HG03103 (cell line): ENCODE data around the gene PRSS50.
"Not testable (repeated sequence)": the region's sequence is repeated elsewhere in the genome, so short reads cannot be mapped to it uniquely, and the experiment has no call there.

ENCODE experiments used
- ATAC-seq: cut with Tn5 transposase; IDR thresholded peaks from one replicate; pipeline ENCODE4 v1.9.1; 2021; ENCODE audit warnings: low read depth; ENCODE audit not compliant: unreplicated experiment

Gene PRSS50

GRCh38 chr3:46709721-46710120 is 7.9 kb downstream of the PRSS50 start:
- no peak for ATAC-seq

GRCh38 chr3:46709157-46709654 is 8.5 kb downstream of the PRSS50 start:
- ATAC-seq, result no peak

GRCh38 chr3:46708401-46709156 is 9.1 kb downstream of the PRSS50 start:
- no peak for ATAC-seq

GRCh38 chr3:46707601-46708011 is 10.1 kb downstream of the PRSS50 start:
- no peak for ATAC-seq

- ATAC-seq, result no peak
These were observed 10.7 kb downstream of the PRSS50 start for GRCh38 chr3:46706771-46707582.

GRCh38 chr3:46705751-46706552 is 11.7 kb downstream of the PRSS50 start:
- no peak for ATAC-seq

- no peak for ATAC-seq
These were observed 12.6 kb downstream of the PRSS50 start for GRCh38 chr3:46705022-46705530.

- not testable (repeated sequence) for ATAC-seq
These were observed 13.3 kb downstream of the PRSS50 start for GRCh38 chr3:46704346-46704745.

- no peak for ATAC-seq
These were observed 14.6 kb downstream of the PRSS50 start for GRCh38 chr3:46703013-46703520.

- no peak for ATAC-seq
These were observed 15.2 kb downstream of the PRSS50 start for GRCh38 chr3:46702246-46703012.

- no peak for ATAC-seq
These were observed 16.3 kb downstream of the PRSS50 start, which contains the start of gene TMIE for GRCh38 chr3:46701181-46701939. Gene TMIE (plus strand): TSS chr3:46701392. CDS start chr3:46701488, 96 bp downstream.

- no peak for ATAC-seq
These were observed 16.9 kb downstream of the PRSS50 start for GRCh38 chr3:46700772-46701171.

DNA sequence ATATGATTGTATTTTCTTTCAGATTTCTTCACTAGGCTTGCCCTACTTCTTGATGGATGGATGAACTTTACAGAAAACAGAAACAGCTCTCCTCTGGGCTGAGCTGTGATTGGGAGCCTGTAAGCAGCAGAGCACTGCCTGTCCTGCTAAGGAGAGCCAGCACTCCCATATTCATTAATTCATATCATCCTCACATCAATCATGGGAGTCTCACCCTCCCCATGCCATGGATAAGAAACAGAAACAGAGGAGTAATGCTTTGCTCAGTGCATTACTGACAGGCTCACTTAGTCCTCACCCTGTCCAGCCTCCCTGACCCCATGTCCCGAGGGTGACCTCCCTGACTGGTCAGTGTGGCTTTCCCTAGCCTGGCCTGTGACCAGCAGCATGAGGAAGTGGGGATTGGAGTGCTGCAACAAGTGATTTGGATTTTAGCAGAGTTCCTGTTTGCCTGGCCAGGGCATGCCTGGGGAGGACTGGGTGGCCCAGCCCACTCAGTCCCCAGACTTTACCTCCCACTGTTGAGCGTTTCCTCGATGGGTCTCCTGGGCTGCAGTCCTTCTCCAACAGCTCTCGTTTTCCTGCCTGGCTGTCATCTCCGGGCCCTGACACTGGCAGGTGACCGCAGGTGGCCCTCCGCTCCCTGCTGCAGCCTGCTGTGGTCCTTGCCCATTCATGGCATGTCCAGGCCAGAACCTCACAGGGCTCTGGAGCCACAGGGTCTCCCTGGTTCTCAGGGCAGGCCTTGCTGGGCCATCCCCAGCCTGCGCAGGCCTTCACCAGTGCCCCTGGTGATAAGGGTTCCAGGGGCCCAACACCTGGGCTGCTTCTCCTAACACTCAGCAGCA is 17.8 kb downstream of the PRSS50 start:
- ATAC-seq, result no peak

- no peak for ATAC-seq
These were observed 21.4 kb downstream of the PRSS50 start for GRCh38 chr3:46695962-46696894.

DNA sequence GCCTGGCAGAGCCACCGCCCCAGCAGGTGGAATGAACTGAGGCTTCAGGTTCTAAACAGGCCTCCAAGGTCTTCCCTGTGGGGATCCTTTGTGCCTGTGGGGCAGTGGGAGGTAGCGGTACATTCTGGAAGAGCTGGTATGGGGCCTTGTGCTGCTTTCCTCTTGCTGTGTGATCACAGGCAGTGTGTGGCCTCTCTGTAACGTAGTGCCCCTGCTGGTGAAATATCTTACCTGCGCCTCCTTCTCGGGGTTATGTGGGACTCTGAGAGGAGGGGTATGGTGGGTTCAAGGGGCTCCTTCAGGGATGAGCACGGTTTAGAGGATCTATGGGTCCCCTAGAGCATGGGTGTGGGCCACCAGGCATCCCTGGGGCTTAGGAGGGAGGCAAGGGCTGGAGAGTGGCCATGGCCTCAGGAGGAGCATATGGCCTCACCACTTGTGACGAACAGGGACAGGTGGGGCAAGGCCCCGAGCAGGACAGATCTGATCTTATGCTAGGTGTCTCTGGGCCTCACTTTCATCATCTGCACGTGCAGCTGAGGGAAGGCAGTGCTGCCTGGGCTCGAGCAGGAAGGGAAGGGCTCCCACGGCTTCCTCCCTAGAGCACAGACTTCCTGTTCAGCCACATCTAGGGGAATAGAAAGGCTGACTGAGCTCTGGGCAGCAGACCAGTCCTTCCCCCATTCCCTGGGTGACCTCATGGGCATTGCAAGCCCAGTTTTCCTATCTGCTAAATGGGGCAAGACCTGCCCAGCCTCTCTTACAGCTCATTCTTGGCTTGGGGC is 22.3 kb downstream of the PRSS50 start:
- no peak for ATAC-seq

GRCh38 chr3:46694520-46694919 is 23.1 kb downstream of the PRSS50 start:
- ATAC-seq, result no peak
